HFF-Myc (cell line): ENCODE data around the gene DTNBP1.
A peak's percentile ranks its signal among the peaks of the same experiment; 100 is the strongest.

Experiments
- DNase-seq: peaks from one replicate; pipeline ENCODE4 v3.0.0-alpha.2; 2011; ENCODE audit warnings: low read depth; ENCODE audit errors: extremely low read depth
- H3K4me3 ChIP-seq: replicated peaks from 2 replicates; pipeline ENCODE4 v1.5.1; 2011; ENCODE audit warnings: low read depth, mild to moderate bottlenecking, control low read depth, low read length
- TF ChIP-seq, protein P1 (sequence below): IDR thresholded peaks from 2 replicates; pipeline ENCODE4 v1.5.1; 2012; ENCODE audit warnings: mild to moderate bottlenecking, low read depth, low read length, control low read depth; ENCODE audit errors: missing control alignments

DTNBP1 gene

DNA sequence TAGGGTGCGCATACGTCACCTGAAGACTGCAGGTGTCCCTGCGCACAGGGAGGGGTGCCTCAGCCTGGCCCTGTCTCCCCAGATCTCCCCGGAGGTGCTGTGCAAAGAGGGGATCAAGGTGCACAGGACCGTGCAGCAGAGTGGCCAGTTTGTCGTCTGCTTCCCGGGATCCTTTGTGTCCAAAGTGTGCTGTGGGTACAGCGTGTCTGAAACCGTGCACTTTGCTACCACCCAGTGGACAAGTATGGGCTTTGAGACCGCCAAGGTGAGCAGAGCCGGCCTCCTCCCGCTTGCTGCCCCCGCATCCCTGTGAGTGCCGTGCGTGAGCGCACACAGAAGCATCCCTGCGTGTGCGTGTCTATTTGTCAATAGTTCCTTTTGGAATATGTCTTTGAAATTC is 150.7 kb downstream of the DTNBP1 start:
- no peak overlapping the region for H3K4me3 ChIP-seq
- no peak for DNase-seq
- TF ChIP-seq, protein P1, sequence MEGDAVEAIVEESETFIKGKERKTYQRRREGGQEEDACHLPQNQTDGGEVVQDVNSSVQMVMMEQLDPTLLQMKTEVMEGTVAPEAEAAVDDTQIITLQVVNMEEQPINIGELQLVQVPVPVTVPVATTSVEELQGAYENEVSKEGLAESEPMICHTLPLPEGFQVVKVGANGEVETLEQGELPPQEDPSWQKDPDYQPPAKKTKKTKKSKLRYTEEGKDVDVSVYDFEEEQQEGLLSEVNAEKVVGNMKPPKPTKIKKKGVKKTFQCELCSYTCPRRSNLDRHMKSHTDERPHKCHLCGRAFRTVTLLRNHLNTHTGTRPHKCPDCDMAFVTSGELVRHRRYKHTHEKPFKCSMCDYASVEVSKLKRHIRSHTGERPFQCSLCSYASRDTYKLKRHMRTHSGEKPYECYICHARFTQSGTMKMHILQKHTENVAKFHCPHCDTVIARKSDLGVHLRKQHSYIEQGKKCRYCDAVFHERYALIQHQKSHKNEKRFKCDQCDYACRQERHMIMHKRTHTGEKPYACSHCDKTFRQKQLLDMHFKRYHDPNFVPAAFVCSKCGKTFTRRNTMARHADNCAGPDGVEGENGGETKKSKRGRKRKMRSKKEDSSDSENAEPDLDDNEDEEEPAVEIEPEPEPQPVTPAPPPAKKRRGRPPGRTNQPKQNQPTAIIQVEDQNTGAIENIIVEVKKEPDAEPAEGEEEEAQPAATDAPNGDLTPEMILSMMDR = peak; percentile 13

DNA sequence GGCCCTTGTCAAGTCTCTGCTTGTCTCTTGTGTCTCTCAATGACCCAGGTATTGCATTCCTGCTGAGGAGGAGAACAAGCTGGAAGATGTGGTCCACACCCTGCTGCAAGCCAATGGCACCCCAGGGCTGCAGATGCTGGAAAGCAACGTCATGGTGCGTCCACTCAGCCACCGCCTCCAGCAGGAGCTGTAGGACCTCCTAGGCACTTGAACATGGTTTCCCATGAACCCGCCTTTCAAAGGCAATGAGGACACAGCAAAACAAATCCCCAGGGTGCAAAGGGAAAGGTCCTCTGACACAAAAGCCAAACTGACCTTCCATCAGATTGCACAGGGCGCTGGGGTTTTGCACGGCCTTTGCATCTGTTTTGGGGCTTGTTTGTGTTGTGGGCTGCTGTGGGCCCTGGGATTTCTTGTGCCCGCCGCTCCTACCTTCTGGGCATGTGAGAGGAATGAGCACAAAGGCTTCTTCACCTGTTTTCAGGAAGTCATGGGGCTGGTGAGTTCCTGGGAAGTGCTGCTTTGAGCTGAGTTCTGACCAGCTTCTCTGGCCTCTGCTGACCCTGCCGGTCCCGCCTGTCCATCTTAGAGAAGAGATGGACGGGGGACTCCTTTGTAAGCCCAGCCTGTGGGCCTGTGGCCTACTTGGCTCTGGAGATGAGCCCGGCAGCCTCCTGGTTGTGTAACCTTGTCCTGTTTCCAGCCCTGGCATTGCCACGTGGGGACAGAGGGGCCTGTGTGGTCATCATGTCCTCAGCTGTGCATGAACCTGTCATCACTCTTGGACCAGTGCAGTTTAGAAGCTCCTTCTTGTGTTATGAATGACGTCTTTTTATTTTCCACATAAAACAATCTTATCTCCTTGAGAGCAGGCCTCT is 151.3 kb downstream of the DTNBP1 start:
- DNase-seq = no peak
- TF ChIP-seq, protein P1 = no peak
- H3K4me3 ChIP-seq = no peak overlapping the region

DNA sequence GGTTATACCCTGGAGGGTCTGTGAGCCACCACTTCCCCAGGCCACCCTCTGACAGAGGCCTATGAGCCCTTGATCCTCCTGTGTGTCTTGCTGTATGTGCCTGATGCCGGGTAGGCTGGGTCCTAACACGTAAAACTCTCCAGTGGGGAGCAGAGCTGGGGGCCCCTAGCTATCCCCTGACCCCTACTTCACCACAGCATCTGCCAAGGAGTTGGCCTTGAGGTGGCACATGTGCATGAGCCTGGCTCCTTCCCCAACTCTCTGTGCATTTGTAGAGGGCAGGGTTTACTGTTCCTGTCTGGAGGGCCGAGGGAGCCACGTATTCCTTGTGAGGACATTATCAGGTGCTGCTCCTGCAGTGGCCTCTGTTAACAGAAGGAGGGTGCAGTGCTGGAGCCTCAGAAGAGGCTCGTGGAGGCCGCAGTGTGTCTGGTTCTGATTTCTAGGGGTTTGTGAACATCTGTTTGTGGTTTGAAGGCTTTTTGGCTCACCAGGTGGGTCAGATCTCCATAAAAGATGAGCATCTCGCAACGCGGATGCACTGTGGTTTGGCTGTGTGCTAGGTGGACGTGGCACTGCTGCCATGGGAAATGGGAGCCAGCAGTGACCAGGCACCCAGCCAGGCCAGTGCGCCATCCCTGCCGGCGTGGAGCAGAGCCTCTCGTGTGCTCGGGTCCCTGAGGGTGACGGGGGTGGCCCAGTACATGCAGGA is 152.1 kb downstream of the DTNBP1 start:
- TF ChIP-seq, protein P1 = no peak
- no peak overlapping the region for H3K4me3 ChIP-seq
- DNase-seq = no peak

DNA sequence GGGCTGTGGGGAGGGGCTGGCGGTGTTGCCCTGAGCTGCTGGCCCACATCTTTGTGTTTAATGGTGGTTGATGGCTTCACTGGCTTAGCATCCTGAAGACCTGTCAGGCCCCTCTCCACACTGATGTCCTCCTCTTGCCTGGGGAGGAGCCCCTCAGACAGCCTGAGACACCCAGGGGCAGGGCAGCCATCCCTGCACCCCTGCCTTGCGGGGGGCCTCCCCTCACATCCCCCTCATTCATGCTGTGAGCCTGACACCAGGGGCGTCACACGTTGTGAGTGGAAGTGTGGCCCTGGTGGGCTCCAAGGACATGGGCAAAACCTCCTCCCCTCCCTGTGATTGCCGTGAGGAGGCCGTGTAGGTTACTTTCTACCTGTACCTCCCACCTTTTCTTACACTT is 152.7 kb downstream of the DTNBP1 start:
- TF ChIP-seq, protein P1 = no peak
- DNase-seq = no peak
- H3K4me3 ChIP-seq = no peak overlapping the region

DNA sequence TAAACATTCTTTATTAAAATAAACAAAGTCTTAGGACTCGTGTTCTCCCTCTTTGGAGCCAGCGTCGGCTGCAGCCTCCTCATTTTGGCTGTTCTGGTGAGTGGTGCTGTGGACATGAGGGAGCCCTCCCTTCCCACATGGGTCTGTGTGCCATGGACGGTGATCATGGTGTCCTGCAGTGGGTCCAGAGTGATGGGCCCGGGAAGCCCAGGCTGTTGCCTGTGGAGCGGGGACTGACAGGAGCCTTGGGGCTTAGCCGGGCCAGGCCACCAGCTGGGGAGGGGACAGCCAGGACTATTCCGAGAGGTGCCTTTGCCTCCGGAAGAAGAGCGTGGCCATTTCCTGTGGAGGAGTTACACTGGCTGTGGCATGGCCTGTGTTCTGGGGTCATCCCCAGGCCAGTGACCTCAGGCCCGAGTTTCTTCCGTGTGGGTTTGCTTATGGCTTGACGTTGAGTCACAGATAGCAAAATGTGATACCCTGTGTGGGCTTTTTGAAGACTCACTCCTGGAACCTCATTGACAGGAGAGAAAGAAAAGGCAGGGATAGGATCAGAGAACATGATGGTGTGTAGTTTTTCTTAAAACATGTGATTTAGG is 153.4 kb downstream of the DTNBP1 start:
- H3K4me3 ChIP-seq = no peak overlapping the region
- DNase-seq = no peak
- TF ChIP-seq, protein P1 = no peak

DNA sequence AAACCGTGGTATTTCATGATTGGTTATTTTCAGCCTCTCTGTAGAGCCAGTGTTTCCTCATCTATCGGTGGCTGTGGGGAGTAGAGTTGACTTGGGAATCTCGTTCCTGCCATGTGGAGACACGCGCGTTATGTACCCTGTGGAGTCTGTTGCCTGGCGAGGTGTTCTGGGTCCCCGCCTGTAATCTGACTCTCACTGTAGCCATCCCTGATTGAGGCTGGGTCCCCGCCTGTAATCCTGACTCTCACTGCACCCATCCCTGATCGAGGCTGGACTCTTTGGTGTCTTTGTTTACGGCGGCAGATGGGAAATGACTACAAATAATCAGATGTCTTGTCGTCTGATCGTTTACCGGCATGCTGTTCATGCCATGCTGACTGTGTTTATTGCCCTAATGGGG is 153.9 kb downstream of the DTNBP1 start:
- H3K4me3 ChIP-seq = no peak overlapping the region
- TF ChIP-seq, protein P1 = no peak
- no peak for DNase-seq
